Inflammatory macrophage treated with lipopolysaccharide for 4 hours (primary cell): Measurements from ENCODE around the gene FAIM2.
"Not testable (repeated sequence)": the region's sequence is repeated elsewhere in the genome, so short reads cannot be mapped to it uniquely, and the experiment has no call there.

Experiments
- DNase-seq: peaks from one replicate; pipeline ENCODE4 v3.0.0-alpha.2; 2020

FAIM2 gene

DNA sequence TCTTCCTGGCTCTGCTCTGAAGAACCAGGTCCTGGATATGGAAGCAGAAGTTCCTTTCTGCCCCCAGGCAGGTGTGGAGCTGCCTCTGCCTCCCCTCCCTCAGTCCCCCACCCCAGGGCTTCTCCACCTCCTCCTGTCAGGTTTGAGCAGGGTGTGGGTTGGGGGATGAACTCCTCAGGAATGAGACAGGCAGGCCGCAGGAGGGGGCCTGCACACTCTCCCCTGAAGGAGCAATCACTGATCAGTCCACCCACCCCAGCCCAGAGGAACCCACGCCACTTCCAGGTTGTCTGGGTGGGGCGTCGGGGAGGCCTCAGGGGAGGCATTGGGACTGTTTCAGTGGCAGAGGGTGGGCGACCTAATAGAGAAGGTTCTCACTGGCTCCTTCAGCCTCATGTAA is 26.6 kb downstream of the FAIM2 start:
- DNase-seq, result no peak

DNA sequence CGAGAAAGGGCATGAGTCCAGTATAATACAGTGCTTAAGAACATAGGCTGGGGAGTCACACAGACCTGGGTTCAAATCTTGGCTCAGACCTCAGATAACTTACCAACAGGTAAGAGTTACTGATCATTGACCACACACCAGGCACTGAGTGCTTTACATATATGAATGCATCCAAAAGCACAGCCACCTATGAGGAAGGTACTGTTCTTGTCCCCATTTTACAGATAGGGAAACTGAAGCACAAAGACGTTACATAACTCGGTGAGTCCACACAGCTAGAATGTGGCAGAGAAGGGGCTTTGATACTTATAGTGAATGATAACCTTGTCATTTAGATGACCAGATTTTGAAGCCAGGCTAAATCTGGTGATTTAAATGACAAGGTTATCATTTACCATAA is 27.6 kb downstream of the FAIM2 start:
- DNase-seq, result no peak

DNA sequence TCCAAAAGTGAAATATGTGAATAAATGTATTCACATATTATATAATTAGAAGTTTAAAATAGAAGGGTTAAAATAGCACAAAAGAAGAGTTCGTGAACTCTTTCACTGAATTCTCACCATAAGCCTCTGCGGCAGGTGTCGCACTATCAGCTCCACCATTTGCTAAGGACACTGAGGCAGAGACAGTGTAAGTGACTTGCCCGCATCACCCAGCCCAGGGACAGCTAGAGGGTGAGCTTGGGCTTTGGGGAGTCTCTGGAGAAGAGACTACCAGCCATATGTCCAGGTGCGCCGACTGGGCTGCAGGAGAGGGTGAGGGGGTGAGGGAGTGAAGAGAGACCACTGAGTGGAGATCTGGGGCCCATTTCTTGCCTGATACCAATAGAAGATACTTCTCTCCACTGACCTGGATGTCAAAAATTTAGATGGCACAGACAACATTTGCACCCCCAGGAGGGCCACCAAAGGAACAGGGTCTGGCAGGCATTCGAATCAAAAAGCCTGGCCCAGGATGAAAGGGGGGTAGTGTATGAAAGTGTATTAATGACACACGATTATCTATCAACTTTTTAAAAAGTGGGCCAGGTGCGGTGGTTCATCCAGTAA is 28.5 kb downstream of the FAIM2 start:
- DNase-seq, result no peak

DNA sequence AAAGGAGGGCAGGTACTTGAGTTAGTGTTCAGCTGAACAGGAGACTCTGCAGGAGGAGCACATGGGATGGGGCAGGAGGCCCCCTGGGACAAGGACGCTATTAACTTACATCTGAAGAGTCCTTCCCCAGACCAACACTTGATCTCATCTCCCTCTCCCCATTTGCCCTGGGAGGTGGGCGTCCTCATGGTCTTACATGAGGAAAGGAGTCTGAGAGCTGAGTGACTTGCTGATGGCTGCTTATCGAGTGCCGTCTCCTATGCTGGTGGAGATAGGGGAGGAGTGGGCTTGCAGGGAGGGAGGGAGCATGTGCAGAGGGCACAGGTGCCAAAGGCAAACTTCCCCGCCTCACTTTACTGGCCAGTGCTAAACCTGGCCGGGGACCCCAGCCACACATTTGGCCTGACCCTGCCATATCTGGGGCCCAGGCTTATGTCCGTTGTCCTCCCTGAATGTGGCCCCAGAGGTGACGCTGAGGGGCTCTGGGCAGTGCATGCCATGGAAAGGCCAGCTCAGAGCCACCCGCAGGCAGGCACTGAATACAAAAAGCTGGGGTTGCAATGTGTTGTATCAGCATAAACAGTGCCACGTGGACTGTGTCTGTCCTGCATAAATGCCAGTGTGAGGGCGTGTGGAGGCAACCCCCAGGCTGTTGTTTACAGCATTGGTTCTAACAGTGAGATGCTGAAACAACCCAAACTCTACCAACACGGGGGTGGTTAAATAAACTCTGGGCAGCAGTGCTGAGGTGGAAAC is 29.4 kb downstream of the FAIM2 start:
- DNase-seq, result no peak

DNA sequence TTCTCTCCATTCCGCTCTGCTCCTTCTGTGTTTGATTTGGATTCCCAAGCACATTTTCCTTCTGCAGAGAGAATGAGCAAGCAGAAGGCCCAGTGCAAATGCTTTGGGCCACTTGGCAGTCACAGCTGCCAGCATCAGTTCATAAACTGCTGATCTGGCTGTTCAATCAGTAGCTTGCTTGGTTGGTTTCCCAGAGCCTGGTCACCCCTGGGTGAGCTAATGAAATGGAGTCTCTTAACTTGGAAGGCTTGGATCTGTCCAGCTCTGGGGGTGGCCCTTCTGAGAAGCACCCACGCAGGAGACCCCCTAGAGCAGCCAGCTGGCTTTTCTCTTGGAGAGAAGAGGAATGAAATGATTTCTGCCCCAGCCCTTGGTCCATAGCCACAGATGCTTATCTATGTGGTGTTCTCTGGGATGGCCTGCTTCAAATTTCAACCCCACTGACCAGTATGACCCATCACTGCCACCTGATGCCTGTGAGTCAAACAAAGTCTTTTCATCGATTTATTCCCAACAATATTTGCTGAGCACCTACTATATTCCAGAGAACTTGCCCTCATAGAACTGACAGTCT is 30.3 kb downstream of the FAIM2 start:
- no peak for DNase-seq

DNA sequence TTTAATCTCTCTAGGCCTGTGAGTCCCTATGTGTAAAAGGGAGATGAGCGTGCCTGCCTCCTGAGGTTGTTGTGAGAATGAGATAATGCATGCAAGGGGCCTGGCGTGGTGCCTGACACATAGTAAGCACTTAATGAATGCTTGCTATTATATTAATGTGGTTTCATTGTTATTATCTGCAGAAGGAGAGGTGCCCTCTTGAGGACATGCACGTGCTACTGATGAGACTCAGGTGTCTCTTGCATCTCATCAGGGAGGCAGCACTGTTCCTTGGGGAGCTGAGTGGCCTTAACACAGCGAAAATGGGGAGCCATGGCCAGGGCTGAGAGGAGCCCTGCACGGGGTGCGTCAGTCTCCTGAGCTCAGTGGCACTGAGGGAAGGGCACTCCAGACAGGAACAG is 30.9 kb downstream of the FAIM2 start:
- no peak for DNase-seq

DNA sequence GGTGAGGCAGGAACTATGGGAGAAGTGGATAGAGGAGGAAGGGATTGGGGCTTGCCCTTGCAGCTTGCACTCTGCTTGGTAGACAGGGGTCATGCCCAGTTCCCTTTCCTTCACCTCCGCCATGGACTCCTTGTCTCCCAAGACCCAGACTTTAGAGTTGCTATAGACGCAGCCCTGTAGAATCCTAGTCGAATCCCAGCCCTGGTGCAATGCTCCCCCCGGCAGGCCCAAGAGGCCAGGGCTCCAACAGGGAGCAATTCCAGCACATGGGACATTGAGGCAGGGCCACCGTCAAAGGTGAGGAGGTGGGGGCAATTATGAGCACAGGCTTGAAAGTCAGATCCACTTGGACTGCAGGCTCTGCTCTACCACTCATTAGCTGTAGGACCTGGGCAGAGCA is 31.3 kb downstream of the FAIM2 start:
- DNase-seq, result no peak

DNA sequence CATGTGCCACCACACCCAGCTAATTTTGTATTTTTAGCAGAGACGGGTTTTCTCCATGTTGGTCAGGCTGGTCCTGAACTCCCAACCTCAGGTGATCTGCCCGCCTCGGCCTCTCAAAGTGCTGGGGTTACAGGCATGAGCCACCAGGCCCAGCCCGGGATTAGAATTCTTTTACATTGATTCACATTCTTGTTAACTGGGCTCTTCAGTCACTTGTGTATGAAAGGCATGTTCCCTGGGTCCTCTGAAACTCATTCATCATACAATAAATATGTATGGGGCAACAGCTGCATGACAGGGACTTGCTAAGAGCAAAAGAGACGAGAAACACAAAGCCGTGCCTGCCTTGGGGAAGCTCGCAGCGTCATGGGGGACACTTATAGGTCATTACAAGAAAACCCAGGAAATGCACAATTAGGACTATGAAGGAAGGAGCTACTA is 31.9 kb downstream of the FAIM2 start:
- not testable (repeated sequence) for DNase-seq

DNA sequence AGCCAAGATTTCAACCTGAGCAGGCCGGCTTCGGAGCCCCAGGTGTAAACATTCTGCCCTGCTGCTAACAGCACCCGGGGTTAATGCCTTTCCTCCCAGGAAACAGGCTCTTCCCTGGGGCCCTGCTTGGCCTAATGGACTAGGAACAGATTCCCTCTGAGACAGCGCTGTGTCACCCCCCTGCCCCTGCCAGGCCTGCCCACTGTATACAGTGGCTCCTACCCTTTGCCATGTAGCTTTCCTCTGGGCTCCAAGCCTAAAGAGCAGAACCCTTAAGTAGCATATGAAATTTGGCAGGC is 32.5 kb downstream of the FAIM2 start:
- no peak for DNase-seq

DNA sequence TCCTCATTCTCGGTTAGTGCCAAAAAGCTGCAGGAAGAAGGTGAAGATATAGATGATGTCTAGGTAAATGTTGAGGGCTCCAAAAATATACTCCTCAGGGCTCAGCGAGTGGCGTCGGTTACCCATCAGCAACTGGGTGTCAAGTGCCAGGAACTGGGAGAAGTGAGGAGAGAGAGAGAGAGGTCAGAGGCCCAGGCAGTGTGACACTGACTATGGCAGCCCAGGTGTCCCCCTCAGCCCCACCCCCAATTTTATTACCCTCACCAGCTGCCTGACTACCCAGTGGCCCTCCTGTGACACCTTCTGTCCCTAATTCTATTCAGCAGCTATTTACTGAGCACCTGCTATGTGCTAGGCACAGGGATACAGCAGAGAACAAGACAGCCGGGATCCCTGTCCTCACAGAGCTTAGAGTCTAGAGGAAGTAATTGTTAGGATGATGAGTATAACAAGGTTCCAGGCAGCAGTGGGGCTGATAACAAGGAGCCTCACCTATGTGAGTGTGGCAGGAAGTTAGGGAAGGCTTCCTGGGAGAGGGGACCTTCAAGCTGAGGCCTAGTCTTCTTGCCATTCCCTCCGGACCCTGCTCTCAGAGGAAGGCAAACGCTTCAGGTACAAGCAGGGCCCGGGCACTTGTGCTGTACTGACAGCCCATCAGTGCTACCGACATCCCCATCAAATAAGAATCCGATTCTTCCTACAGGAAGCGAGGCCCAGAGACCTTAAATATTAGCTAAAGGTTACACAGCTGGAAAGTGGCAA is 33.0 kb downstream of the FAIM2 start:
- no peak for DNase-seq

DNA sequence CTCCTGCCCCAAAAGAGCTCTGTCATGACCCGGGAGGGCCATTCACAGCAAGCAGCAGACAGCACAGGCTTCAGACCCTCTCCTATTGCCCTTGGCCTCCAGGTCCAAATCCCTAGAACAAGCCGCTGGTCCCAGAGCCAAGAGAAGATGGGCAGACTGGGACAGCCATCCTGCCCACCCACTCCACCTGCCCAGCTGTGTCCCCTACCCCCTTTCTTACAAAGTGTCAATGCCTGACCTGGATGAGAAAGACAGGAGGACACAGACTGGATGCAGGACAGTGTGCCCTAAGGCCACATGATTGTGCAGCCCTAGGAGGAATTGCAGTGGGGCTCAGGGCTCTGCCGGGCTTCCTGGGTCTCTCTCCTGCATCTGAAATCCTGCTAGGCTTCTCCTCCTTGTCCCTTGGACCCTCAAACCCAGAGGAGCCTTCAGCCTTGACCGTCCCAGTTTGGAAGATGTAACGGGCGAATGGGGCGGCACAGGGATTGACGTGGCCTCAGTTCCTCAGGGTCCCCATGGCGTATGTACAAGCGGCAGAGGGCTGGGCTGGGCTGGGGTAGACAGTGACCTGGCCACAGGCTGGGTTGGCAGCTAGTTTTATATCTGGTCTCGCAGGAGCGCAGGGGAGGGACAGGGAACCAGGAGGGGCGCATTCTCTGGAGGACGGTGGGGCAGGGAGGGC is 33.7 kb downstream of the FAIM2 start:
- no peak for DNase-seq

DNA sequence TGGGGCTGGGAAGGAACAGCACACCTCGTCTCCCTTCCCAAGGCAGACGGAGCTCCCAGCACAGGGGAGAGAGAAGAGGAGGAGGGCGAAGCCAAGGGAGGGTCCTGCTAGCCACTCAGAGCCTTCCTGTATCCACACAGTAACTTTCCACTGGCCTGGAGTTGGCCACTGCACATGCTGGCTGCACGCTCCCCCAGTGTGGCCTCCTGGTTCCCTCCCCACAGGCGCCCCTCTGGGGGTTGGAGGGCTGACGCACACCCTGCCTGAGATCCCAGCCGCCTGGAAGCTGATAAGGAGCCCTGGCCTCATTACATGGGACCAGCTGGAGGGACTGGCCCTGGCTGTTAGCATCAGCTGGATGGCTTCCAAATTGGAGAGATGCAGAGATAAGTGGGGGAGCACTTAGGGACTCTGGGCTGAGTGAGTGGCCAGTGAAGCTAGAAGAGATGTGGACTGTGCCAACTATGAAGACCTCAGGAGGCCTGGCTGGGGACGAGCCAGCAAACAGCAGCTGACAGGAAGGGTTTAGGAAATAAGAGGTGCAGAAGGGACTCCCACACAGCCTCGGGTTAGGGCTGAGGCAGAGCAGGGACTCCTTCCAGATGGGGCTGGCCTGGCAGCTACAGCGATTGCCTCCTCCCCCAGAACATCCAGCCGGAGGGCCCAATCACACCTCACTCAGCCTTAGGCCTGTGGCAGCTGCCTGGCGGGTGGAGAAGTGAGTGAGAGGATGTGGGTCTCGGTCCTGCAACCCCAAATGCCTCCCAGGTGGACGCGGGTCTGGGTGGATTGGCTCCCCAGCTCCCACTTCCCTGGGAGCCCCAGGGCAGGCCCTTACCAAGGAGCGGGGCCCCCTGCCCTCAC is 34.5 kb downstream of the FAIM2 start:
- DNase-seq, result peak; percentile 28

DNA sequence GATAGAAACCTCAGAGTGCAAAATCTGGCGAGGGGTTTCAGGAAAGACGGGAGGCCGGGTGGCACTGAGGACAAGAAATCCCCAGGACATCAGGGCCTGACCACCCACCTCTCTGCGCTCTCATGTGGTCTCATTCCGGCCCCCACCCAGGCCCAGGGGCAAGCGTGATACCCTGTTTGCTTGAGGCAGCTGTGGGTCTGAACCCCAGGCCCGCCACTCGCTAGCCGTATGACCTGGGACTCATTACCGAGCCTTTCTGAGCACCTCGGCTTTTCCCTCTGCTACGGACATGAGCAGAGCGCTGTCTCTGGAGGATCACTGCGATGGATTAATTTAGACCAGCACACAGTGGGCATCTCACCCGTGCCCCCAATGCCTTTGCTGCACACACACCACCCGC is 35.3 kb downstream of the FAIM2 start:
- DNase-seq, result no peak

DNA sequence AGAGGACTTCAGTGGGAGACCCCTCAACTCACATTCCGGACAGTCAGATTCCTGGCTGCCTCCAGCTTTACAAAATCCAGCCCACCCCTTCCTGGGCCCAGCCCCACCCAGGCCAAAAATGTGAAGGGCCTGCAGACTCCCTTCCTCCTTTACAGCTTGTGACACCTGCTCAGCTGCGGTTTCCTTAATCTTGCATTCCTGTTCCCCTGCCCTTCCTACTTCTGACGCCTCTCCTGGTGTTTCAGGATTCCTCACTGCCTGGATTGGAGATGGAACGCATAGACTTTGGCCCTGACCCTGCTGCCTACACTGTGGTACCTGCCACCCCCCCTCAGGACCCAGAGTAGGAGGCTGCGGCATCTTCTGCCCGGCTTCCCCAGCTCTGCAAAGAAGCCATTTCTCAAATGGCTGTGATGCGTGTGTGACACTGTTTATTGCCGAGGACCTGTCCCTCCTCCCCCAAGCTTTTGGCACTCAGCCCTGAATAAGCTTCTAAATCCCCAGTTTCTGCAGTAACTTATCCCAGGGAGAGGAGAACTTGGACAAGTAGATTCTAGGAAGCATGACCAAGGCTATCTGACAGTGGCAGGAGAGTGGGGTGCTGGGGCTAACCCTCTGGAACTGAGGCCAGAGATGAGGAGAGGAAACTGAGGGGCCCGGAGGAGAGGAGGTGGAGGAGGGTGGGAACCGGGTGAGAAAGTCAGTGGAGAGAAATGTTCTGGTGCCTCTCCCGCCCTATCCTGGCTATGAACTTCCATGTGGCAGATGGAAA is 35.9 kb downstream of the FAIM2 start:
- no peak for DNase-seq

DNA sequence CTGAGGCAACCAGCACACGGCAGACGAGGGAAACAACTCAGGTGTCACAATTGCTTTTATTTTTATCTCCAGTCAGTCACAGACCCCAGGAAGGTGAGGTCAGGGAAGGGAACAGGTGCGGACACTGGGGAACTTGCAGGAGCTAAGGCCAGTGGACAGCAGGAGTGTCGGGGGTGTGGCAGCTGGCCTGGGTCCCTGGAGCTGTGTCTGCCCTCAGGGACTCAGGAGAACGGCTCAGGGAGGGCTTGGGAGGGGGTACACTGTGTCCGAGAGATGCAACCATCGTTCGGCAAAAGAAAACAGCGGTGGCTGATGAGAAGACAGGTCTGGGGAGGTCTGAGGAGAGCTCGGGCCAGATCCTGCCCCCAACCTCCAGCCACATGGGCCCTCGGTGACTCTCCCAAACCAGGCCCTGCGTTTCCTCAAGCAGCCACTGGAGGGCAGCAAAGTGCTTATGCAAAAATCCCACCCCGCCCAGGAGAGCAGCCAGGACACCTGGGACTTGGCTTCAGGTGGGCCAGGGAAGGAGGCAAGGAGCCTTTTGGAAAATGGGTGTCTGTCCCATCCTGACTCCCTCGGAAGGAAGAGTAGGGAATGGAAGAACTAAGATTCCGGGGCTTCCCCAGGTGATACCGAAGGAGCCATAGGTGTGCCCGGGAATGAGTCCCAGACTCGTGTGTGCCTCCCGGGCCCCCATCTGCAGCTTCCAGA is 36.7 kb downstream of the FAIM2 start:
- peak; percentile 50 for DNase-seq

DNA sequence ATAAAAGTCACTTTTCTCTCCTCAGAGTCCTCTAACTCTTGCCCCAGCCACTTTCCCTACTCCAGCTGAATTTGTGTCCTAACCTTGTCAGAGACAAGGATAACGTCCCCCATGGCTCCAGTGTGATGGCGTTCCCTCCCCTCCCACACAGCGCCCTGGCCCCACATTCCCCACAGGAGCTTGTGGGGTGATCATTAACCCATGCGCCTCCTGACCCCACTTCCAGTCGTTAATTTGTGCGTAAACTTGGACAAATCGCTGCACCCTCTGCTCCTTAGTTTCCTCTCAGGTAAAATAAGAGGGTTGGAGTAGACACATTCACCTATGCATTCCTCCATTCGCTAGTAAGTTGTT is 37.9 kb downstream of the FAIM2 start:
- DNase-seq, result no peak

DNA sequence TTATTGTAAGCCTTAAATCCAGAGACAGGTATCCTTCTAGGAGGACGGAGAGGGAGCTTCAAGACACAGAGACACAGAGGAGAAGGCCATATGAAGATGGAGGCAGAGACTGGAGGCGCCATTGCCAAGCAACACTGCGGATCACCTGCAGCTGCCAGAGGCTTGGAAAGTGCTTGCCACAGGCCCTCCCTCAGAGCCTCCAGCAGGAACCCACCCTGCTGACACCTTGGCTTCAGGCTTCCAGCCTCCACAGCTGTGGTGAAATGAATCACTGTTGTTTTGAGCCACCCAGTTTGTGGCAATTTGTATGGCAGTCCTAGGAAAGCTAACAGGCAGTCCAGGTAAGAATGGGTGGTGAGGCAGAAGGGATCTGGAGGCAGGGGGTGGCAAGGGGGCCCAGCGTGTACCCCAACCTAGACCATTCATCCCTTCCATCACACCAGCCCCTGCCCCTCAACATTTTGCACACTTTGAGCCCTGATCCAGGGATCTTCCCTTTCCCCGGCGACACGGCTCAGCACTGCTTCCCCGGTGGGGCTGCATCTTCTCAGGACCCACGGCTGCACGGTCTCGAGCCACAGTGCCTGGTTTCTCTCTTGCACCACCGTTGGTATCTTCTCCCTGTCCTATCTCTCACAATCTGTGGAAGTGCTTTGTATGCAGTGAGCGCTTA is 38.5 kb downstream of the FAIM2 start:
- DNase-seq, result no peak

DNA sequence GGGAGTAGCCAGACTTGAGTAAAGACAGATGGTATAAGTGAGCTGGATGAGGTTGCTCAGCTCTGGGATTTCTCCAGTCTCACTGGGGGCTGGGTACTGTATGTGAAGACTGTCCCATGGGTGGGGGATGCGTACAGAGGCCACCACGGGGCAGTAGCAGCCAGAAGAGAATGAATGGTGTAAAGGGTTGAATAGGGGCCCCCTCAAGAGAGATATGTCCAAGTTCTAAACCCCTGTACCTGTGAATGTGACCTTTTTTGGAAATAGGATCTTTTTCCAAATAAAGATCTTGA is 39.0 kb downstream of the FAIM2 start:
- no peak for DNase-seq

DNA sequence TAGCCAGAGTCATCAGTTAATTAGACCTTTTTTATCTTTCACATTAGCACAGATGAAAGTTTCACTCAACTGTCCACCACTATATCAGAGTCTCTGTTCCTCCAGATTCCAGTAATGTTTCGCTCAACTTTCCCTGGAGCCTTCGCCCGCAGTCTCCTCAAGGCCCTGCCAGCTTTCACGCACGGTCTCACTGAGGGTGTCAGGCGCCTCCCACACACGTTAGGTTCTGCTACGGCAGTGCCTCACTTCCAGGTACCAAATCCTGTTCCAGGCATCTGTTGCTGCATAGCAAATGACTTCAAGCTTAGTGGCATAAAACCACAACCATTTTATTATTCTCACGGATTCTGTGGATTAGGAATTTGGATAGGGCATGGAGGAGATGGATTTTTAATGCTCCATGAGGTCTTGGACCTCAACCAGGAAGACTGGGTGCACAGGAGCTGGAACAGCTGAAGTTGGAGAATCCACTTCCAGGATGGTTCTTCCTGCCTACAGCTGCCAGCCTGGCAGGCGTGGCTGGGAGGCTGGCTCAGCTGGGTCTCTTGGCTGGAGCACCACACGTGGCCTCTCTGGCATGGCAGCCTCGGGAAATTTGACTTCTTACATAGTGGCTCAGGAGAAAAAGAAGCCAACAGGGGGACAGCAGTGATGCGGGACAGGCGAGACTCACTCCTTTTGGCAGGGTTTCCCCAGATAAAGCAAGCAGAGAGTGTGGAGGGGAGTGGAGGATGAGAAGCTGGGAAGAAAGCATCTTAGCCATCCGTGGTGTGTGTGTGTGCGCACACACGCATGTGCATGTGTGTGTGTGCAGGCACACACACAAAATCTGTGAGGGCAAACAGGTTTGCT is 39.5 kb downstream of the FAIM2 start:
- no peak for DNase-seq

DNA sequence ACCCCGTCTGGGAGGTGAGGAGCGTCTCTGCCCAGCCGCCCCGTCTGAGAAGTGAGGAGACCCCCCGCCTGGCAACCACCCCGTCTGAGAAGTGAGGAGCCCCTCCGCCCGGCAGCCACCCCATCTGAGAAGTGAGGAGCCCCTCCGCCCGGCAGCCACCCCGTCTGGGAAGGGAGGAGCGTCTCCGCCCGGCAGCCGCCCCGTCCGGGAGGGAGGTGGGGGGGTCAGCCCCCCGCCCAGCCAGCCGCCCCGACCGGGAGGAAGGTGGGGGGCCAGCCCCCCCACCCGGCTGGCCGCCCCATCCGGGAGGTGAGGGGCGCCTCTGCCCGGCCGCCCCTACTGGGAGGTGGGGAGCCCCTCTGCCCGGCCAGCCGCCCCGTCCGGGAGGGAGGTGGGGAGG is 42.8 kb downstream of the FAIM2 start:
- not testable (repeated sequence) for DNase-seq
